ENCODE results near the gene ABHD16B. TPM values are rescaled to one million over a fixed set of nuclear protein-coding genes. Genes with fewer than 3 reads are reported as not detected.
"Not testable (repeated sequence)": the region's sequence is repeated elsewhere in the genome, so short reads cannot be mapped to it uniquely, and the experiment has no call there.

Gene ABHD16B
- total RNA-seq, 1 donor from 2014 or later, result not detected

- no peak for FAIRE-seq
- Histone ChIP-seq H3K4me3 (ENCODE audit: low read depth, low read length) (no peak overlapping the region), H3K27me3 (ENCODE audit: control insufficient read depth, insufficient read depth, low read length) (peaks cover 15% of the 10 kb centered on the region), H3K36me3 (ENCODE audit: control insufficient read depth, insufficient read depth, low read length) (no peaks in the 10 kb centered on the region)
- no peak for TF ChIP-seq CTCF (IDR thresholded peaks at IDR 0.05; ENCODE audit: insufficient read depth, low read length, severe bottlenecking)
- DNase-seq (ENCODE audit: low read depth), result no peak
Observed at GRCh38 chr20:63847237-63848002, 13.9 kb upstream of the ABHD16B start.

GRCh38 chr20:63848003-63848911 lies 13.0 kb upstream of the ABHD16B start:
- Histone ChIP-seq H3K27me3 (ENCODE audit: control insufficient read depth, insufficient read depth, low read length) (peaks cover 15% of the 10 kb centered on the region), H3K36me3 (ENCODE audit: control insufficient read depth, insufficient read depth, low read length) (no peaks in the 10 kb centered on the region), H3K4me3 (ENCODE audit: low read depth, low read length) (no peak overlapping the region)
- FAIRE-seq, result no peak
- TF ChIP-seq CTCF (IDR thresholded peaks at IDR 0.05; ENCODE audit: insufficient read depth, low read length, severe bottlenecking), result no peak
- DNase-seq (ENCODE audit: low read depth), result no peak

DNA sequence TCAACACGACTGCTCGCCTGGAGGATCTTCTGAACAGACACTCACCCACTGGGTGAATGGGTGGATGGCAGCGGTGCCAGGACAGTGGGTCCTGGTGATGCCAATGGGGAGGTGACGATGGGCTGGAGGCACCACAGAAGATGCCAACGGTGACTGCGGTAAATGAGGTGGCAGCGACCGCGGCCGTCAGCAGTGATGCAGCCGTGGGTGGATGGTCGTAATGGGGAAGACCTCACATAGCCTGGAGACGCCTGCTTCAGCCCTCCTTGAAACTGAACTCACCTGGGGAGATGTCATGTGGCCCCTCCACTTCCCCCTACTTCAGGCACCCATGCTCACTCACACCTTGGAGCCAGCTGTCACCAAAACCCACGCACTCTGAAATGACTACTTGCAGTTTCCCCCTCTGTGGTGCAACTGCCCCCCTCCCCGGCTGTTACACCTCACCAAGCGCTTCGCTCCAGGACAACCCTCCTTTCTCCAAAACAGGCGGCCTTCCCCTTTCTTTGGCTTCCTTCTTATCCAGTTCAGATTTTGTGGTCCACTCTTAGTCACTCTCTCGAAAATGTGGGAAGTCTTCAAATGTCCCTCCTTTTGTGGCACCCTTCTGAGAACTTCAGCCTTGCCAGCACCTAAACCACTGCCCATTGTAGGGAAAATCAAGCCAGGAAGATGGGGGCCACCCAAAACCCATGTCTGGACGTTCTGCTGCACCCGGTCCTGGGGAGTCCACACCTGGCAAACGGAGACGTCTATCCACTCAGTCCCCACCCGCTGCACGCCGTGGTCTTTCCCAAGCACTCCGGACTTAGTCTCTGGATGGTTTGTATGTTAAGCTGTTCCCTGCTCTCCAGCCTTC lies 10.4 kb upstream of the ABHD16B start:
- DNase-seq (ENCODE audit: low read depth), result no peak
- Histone ChIP-seq H3K27me3 (ENCODE audit: control insufficient read depth, insufficient read depth, low read length) (peaks cover 21% of the 10 kb centered on the region), H3K36me3 (ENCODE audit: control insufficient read depth, insufficient read depth, low read length) (no peaks in the 10 kb centered on the region), H3K4me3 (ENCODE audit: low read depth, low read length) (no peak overlapping the region)
- no peak for FAIRE-seq
- TF ChIP-seq CTCF (IDR thresholded peaks at IDR 0.05; ENCODE audit: insufficient read depth, low read length, severe bottlenecking), result no peak

GRCh38 chr20:63851548-63851943 lies 9.8 kb upstream of the ABHD16B start:
- H3K27me3 ChIP-seq (ENCODE audit: control insufficient read depth, insufficient read depth, low read length), result peaks cover 18% of the 10 kb centered on the region
- not testable (repeated sequence) for H3K4me3 ChIP-seq (ENCODE audit: low read depth, low read length); DNase-seq (ENCODE audit: low read depth); H3K36me3 ChIP-seq (ENCODE audit: control insufficient read depth, insufficient read depth, low read length); FAIRE-seq

GRCh38 chr20:63853733-63854068 lies 7.6 kb upstream of the ABHD16B start:
- not testable (repeated sequence) for H3K4me3 ChIP-seq (ENCODE audit: low read depth, low read length); DNase-seq (ENCODE audit: low read depth); FAIRE-seq; H3K36me3 ChIP-seq (ENCODE audit: control insufficient read depth, insufficient read depth, low read length)
- H3K27me3 ChIP-seq (ENCODE audit: control insufficient read depth, insufficient read depth, low read length), result peaks cover 11% of the 10 kb centered on the region

DNA sequence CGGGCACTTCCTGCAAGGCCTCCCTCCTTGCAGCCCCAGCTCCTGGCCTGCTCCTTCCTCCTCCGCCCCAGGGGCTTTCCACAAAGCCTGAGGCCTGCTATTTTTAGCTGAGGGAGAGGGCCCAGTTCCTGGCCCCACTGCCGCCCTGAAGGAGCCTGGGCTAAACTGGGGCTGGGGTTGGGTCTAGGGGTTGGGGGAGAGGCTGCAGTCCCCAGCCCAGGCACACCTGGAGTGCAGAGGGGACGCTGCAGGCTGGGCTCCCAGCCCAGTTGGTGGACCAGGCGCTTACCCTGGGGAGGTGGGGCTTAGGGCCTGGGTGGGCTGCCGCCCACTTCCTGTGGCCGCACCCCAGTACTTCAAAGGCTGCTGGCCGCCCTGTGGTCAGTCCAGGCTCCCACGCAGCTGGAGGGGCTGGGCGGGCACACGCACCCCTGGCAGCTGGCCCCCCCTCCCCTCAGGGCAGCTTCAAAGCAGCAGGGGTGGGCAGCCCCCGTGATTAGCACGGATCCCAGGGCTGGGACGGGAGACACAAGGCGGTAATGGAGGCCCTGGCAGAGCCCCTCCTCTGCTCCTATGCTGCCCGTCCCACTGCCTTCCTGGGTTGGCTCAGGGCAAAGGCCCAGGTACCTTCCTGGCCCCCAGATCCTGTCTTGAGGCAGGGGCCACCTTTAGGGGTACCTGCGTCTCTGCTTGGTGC lies 7.1 kb upstream of the ABHD16B start:
- Histone ChIP-seq H3K27me3 (ENCODE audit: control insufficient read depth, insufficient read depth, low read length) (peaks cover 11% of the 10 kb centered on the region), H3K36me3 (ENCODE audit: control insufficient read depth, insufficient read depth, low read length) (no peaks in the 10 kb centered on the region), H3K4me3 (ENCODE audit: low read depth, low read length) (no peak overlapping the region)
- FAIRE-seq (no peak), DNase-seq (ENCODE audit: low read depth) (no peak)
- no peak for TF ChIP-seq CTCF (IDR thresholded peaks at IDR 0.05; ENCODE audit: insufficient read depth, low read length, severe bottlenecking)
